Neutrophil (primary cell): ENCODE results near the gene APP.

ENCODE experiments used
- H3K27ac ChIP-seq: fragments of 200-600 bp; sonication (generic); 2 replicates; pipeline ENCODE4 v1.5.1; 2016; ENCODE audit warnings: mild to moderate bottlenecking, moderate library complexity
- H3K27me3 ChIP-seq: fragments of 200-600 bp; sonication (generic); 2 replicates; pipeline ENCODE4 v1.6.0; 2016; ENCODE audit warnings: mild to moderate bottlenecking
- H3K36me3 ChIP-seq: fragments of 200-600 bp; sonication (generic); 2 replicates; pipeline ENCODE4 v1.5.1; 2017
- H3K4me1 ChIP-seq, 2 experiments: fragments of 200-600 bp in 1 of 2; sonication (generic) in 1 of 2; 1 replicate in 1 of 2; 2 replicates in 1 of 2; pipeline versions ENCODE4 v1.5.1 to v1.6.1; 2013 to 2016; ENCODE audit warnings: low read depth in 1 of 2, low read length in 1 of 2, mild to moderate bottlenecking in 1 of 2, moderate library complexity in 1 of 2; ENCODE audit not compliant: control insufficient read depth in 1 of 2, insufficient read depth in 1 of 2
- H3K4me3 ChIP-seq, 2 experiments: fragments of 200-600 bp in 1 of 2; sonication (generic) in 1 of 2; 1 replicate in 1 of 2; 2 replicates in 1 of 2; pipeline ENCODE4 v1.5.1; 2013 to 2016; ENCODE audit warnings: low read depth in 1 of 2, low read length in 1 of 2, mild to moderate bottlenecking in 1 of 2, moderate library complexity in 1 of 2
- H3K9me3 ChIP-seq: fragments of 200-600 bp; sonication (generic); 2 replicates; pipeline ENCODE4 v1.5.1; 2016
- TF ChIP-seq, protein P1 (sequence below): fragments of 200-600 bp; sonication (generic); IDR thresholded peaks from 2 replicates; pipeline ENCODE4 v1.5.1; 2016; ENCODE audit warnings: antibody characterized with exemption

The APP gene

DNA sequence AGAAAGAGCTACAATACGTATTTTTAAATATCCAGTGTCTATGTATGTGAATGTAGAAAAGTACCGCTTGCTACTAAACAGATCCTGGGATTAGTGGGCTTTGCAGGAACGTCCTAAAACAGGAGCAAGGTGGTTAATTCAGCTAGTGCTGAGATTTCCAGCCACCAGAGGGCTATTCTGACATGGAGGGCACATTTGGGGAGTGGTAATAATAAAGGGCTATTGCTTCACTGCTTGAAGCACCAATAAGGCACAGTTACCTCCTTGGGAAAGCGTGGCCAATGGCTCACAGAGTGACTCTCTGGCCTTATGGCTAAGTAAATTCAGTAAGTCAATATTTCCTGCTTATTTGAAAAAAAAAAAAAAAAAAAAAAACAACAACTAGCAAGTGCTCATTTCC lies 283.4 kb downstream of the APP start:
- TF ChIP-seq, protein P1, sequence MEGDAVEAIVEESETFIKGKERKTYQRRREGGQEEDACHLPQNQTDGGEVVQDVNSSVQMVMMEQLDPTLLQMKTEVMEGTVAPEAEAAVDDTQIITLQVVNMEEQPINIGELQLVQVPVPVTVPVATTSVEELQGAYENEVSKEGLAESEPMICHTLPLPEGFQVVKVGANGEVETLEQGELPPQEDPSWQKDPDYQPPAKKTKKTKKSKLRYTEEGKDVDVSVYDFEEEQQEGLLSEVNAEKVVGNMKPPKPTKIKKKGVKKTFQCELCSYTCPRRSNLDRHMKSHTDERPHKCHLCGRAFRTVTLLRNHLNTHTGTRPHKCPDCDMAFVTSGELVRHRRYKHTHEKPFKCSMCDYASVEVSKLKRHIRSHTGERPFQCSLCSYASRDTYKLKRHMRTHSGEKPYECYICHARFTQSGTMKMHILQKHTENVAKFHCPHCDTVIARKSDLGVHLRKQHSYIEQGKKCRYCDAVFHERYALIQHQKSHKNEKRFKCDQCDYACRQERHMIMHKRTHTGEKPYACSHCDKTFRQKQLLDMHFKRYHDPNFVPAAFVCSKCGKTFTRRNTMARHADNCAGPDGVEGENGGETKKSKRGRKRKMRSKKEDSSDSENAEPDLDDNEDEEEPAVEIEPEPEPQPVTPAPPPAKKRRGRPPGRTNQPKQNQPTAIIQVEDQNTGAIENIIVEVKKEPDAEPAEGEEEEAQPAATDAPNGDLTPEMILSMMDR = no peak
- Histone ChIP-seq H3K4me1 (no peaks in the 10 kb centered on the region), H3K27ac (no peak overlapping the region), H3K27me3 (no peaks in the 10 kb centered on the region), H3K4me3 (no peak overlapping the region), H3K36me3 (peaks cover 49% of the 10 kb centered on the region), H3K9me3 (no peaks in the 10 kb centered on the region)

DNA sequence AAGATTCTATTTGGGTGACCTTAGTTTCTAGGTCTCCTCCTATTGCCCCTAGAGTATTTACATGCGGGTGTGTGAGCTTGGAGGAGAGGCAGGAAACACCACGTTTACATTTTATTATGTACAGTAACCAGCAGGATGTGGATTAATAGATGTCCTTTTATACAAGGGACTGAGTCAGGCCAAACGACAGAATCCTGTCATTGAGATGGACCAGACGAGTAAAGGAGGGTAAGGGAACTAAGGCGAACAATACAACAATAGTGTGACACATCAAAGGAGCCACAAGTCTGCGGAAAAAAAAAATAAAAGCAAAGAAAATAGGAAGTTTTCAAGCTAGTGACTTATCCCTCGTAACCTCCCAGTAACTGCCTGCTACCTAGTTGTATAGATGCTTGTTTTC lies 284.7 kb downstream of the APP start:
- Histone ChIP-seq H3K4me1 (no peaks in the 10 kb centered on the region), H3K27ac (no peak overlapping the region)

DNA sequence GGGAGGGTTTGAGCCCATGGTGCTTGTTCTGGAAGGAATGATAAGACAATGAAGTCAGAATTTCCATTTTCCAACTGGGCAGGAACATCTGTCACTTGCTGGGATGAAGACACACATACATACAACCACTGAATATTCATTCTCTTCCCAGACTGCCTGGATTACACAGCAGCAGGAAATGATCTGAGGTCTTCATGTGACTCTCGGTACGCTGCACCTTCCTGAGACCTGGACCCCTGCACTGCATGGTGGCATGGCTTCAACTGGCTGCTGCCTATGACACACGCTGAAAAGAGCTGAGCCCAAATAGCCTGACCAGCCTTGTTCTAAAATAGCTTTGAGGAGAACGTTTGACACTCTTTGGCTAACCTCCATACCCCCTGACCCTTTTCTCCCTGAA lies 285.2 kb downstream of the APP start:
- Histone ChIP-seq H3K9me3 (no peaks in the 10 kb centered on the region), H3K36me3 (peaks cover 50% of the 10 kb centered on the region)

More for the DNA sequence above, 284.7 kb downstream of the APP start:
- no peaks in the 10 kb centered on the region for H3K27me3 ChIP-seq
- H3K36me3 ChIP-seq = peaks cover 47% of the 10 kb centered on the region
- TF ChIP-seq, protein P1 = no peak
- no peak overlapping the region for H3K4me3 ChIP-seq
- H3K9me3 ChIP-seq = no peaks in the 10 kb centered on the region

DNA sequence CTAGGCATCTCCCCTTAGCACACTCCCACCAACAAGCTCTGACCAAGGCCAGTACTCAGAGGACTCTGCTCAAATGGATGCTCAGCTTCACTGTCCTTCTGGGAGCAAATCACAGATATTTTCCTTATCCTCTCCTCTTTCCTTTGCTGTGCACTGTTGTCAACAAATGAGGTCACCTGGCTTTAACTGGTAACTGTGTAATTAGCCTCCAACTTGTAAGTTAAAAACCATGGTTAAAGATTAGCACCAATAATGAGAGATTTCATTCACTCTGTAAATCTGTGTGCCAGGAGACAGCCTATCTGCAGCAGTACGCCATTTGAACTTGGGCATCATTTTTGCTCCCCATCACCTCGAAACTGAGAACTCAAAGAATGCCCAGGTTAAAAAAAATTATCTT lies 286.3 kb downstream of the APP start:
- Histone ChIP-seq H3K36me3 (peaks cover 52% of the 10 kb centered on the region), H3K9me3 (no peaks in the 10 kb centered on the region), H3K27me3 (no peaks in the 10 kb centered on the region), H3K4me3 (no peak overlapping the region), H3K4me1 (no peaks in the 10 kb centered on the region), H3K27ac (no peak overlapping the region)
- TF ChIP-seq, protein P1 = no peak

More for the DNA sequence above, 285.2 kb downstream of the APP start:
- no peaks in the 10 kb centered on the region for H3K27me3 ChIP-seq
- no peak overlapping the region for H3K27ac ChIP-seq
- TF ChIP-seq, protein P1 = no peak
- H3K4me1 ChIP-seq = no peaks in the 10 kb centered on the region
- H3K4me3 ChIP-seq = no peak overlapping the region

DNA sequence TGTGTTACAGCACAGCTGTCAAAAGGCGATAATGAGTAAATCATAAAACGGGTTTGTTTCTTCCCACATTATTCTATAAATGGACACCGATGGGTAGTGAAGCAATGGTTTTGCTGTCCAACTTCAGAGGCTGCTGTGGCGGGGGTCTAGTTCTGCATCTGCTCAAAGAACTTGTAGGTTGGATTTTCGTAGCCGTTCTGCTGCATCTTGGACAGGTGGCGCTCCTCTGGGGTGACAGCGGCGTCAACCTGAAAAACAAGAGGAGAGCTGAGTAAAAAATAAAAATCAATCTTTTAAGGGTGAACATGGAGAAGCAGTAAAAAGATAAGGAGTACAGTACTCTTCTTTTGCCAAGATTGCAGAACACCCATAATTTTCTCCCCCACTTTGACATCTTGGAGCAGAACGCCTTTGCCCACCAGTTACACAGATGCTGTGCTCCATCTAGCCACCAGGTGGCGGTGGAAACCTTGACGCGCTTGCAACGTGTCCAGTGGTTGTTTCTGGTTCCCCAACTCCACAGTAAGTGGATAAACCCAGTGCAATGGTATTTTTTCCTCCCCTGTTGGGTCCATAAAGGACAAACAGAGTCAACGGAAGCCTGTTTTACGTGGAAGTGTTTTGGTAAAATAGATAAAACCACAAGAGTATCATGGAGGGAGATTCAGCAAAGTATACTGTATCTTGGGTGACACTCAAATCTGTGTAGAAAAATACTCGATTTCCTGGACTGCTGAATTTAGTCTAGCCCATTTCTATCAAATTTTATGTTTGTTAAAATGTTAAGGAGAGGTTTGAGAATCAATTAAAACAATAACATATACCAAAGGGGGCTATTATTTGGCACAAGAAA lies 288.8 kb downstream of the APP start:
- H3K9me3 ChIP-seq = no peaks in the 10 kb centered on the region
- H3K4me1 ChIP-seq = no peaks in the 10 kb centered on the region
- peaks cover 33% of the 10 kb centered on the region for H3K36me3 ChIP-seq
- no peaks in the 10 kb centered on the region for H3K27me3 ChIP-seq
- TF ChIP-seq, protein P1 = peak; percentile 87
- H3K27ac ChIP-seq = no peak overlapping the region
- no peak overlapping the region for H3K4me3 ChIP-seq
